Measurements from ENCODE around the gene RABL6.
"Not testable (repeated sequence)": the region's sequence is repeated elsewhere in the genome, so short reads cannot be mapped to it uniquely, and the experiment has no call there.

Gene RABL6

DNA sequence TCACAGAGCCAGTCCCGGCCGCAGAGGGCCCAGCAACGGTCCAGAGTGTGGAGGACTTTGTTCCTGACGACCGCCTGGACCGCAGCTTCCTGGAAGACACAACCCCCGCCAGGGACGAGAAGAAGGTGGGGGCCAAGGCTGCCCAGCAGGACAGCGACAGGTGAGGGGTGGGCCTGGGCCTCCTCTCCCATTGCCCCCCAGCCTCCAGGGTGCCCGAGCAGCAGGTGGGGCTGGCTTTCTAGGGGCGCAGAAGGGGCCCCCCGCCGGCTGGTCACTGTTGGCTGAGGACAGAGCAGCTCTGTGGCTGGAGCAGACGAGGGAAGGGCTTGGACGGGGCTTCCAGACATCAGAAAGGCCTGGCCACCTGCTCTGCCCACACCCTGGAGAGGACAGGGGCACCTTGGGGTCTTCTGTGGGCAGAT, 30.1 kb downstream of the RABL6 start:
- not testable (repeated sequence) for H3K27me3 Mint-ChIP-seq (ENCODE audit: low read depth); H3K27ac Mint-ChIP-seq; H3K9me3 Mint-ChIP-seq; DNase-seq (ENCODE audit: low spot score); H3K36me3 Mint-ChIP-seq (ENCODE audit: low read depth); H3K4me3 Mint-ChIP-seq; H3K4me1 Mint-ChIP-seq (ENCODE audit: low read depth)

DNA sequence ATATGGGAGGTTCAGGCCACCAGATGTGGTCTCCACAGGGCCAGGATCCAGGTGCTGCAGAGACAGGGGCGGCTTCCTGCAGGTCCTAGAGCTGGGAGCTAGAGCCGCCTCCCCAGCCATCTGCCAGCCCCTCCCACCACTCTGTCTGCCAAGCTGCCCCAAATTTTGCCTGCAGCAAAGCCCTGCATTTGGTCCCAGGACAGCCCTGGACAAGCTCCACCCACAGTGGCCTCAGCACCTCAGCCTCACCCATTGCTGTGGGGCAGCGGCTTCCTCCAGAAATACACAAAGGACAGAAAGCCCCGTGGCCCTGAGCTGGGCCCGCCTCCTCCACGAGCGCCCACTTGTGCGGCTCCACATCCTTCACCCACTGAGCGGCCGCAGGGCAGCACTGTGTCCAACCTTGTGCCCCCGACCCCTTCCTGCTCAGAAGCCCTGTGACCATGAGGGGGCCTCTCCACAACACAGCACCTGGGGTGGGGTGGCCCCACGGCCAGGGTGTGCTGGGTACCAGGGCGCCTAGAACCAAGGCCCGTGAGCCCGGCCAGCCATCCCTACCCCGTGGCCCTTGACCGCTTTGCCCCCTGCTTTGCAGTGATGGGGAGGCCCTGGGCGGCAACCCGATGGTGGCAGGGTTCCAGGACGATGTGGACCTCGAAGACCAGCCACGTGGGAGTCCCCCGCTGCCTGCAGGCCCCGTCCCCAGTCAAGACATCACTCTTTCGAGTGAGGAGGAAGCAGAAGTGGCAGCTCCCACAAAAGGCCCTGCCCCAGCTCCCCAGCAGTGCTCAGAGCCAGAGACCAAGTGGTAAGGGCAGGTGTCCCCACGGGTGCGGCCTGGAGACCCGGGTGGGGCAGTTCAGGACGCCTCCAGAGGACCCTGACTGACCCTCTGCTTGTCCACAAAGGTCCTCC, 30.8 kb downstream of the RABL6 start:
- DNase-seq (ENCODE audit: low spot score) = no peak
- H3K36me3 Mint-ChIP-seq (ENCODE audit: low read depth) = peaks cover 6% of the 10 kb centered on the region
- H3K27ac Mint-ChIP-seq = no peak overlapping the region
- no peaks in the 10 kb centered on the region for H3K27me3 Mint-ChIP-seq (ENCODE audit: low read depth)
- H3K9me3 Mint-ChIP-seq = no peaks in the 10 kb centered on the region
- H3K4me3 Mint-ChIP-seq = no peak overlapping the region
- peaks cover 6% of the 10 kb centered on the region for H3K4me1 Mint-ChIP-seq (ENCODE audit: low read depth)

DNA sequence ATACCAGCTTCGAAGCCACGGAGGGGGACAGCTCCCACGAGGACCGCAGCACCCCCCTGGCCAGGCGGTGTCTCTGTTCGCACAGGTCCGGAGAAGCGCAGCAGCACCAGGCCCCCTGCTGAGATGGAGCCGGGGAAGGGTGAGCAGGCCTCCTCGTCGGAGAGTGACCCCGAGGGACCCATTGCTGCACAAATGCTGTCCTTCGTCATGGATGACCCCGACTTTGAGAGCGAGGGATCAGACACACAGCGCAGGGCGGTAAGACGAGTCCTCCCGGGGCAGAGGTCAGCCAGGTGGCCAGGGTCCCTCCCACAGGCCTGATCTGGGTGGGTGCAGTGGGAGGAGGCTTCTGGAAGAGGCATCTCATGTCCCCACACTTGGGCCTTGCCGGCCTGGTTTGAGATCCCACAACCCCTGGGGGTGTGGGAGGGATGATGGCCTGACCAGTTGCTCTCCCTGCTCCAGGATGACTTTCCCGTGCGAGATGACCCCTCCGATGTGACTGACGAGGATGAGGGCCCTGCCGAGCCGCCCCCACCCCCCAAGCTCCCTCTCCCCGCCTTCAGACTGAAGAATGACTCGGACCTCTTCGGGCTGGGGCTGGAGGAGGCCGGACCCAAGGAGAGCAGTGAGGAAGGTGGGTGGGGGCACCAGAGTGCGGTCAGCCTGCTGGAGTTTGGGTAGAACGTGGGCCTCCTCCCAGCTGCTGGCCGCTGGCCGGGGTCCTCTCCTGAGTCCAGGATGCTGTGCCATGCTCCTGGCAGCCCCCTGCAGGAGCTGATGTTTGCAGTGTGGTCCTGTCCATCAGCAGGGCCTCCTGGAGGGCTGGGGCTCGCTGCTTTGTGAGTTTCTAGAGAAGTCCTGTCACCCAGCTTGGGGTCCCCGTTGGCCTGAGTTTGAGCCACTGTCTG, 31.7 kb downstream of the RABL6 start:
- H3K27me3 Mint-ChIP-seq (ENCODE audit: low read depth) = peaks cover 2% of the 10 kb centered on the region
- H3K4me1 Mint-ChIP-seq (ENCODE audit: low read depth) = peaks cover 7% of the 10 kb centered on the region
- no peaks in the 10 kb centered on the region for H3K9me3 Mint-ChIP-seq
- H3K36me3 Mint-ChIP-seq (ENCODE audit: low read depth) = peaks cover 6% of the 10 kb centered on the region
- DNase-seq (ENCODE audit: low spot score) = no peak
- no peak overlapping the region for H3K27ac Mint-ChIP-seq
- no peak overlapping the region for H3K4me3 Mint-ChIP-seq

DNA sequence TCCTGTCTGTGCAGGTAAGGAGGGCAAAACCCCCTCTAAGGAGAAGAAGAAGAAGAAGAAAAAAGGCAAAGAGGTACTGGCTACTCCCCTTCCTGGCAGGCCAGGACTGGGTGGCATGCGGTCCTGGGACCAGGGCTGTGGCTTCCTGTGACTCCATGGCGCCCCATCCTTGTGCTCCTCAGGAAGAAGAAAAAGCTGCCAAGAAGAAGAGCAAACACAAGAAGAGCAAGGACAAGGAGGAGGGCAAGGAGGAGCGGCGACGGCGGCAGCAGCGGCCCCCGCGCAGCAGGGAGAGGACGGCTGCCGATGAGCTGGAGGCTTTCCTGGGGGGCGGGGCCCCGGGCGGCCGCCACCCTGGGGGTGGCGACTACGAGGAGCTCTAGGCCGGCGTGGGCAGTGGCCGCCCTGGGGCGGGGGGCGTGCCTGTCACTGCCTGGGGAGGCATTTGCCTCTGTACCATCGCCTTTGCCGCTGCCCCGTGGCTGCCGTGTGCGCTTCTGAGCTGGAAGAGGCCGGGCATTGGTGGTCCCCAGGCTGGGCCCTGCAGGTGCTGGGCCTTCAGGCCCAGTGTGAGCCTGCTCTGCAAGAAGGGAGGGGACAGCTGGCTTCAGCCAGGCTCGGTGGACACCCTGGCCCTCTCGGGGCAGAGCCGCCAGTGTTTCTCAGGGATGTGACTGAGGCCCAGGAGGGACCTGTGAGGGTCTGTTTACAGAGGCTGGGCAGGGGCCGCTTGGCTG, 32.6 kb downstream of the RABL6 start:
- no peak for DNase-seq (ENCODE audit: low spot score)
- H3K27ac Mint-ChIP-seq = no peak overlapping the region
- H3K27me3 Mint-ChIP-seq (ENCODE audit: low read depth) = peaks cover 5% of the 10 kb centered on the region
- H3K4me3 Mint-ChIP-seq = no peak overlapping the region
- peaks cover 6% of the 10 kb centered on the region for H3K36me3 Mint-ChIP-seq (ENCODE audit: low read depth)
- H3K4me1 Mint-ChIP-seq (ENCODE audit: low read depth) = peaks cover 7% of the 10 kb centered on the region
- no peaks in the 10 kb centered on the region for H3K9me3 Mint-ChIP-seq

DNA sequence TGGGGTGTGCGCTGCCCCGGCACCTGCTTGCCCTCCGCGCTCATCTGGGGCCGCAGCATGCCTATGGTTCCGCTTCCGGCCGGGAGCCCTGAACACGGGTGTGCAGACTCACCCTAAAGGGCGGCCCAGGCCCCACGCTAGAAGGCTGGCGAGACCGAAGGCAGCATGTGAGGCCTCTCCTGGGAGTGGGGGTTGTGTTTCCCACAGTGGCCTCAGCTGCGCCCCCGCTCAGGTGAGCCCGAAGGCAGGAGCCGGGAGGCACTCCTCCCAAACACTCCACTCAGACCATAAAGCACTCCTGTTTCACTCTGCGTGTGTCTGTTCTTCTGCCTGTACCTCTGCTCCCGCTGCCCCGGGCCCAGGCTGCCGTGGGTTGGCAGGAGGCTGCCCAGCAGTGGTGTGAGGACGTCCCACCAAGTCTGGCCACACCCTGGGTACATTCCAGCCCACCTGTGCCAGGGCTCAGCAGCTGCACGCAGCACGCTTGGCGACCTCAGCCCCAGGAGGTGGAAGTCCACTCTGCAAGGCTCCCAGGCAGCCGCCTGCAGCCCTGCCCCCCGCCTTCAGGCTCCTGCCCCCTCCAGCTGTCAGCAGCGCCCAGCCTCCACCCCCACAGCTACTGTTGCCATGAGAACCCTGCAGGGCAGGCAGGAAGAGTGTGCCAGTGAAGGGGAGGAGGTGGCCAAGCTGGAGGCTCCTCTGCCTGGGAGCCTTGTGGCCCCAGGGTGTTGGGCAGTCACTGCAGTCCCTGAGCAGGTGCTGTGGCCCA, 33.3 kb downstream of the RABL6 start:
- H3K36me3 Mint-ChIP-seq (ENCODE audit: low read depth) = peaks cover 6% of the 10 kb centered on the region
- no peak overlapping the region for H3K4me3 Mint-ChIP-seq
- H3K4me1 Mint-ChIP-seq (ENCODE audit: low read depth) = peaks cover 7% of the 10 kb centered on the region
- no peak overlapping the region for H3K27ac Mint-ChIP-seq
- no peak for DNase-seq (ENCODE audit: low spot score)
- peaks cover 5% of the 10 kb centered on the region for H3K27me3 Mint-ChIP-seq (ENCODE audit: low read depth)
- H3K9me3 Mint-ChIP-seq = no peaks in the 10 kb centered on the region

DNA sequence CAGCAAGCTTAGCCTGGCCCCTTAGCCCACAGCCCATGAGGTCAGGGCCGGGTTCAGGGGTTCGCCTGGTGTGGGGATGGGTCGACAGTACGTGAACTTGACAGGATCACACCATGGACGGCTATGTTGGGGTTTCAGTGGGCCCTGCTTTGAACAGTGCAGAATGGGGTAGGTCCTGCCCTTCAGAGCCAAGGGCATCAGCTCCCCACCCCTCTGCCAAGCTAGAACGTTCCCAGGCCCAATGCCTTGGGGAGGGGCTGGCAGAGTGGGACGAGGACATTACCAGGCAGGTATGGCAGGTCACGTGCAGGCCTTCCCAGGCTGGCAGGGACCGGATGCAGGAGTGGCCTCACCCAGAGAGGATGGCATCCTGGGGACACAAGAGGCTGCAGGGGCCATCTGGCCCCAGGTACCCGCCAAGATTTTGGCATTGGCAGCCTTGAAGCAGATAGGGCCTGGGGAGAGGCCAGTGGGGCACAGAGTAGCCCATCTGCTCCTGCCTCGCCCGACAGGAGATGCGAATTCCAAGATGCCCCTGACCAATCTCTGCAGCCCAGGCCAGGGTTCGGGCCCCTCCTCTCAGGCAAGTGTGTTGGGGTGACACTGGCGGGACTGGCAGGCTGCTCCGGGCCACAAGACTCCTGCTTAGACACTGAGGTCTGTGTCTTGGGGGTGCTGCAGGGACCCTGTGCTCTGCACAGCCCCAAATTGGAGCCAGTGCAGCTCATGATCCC, 34.1 kb downstream of the RABL6 start:
- not testable (repeated sequence) for H3K4me1 Mint-ChIP-seq (ENCODE audit: low read depth); H3K36me3 Mint-ChIP-seq (ENCODE audit: low read depth); H3K9me3 Mint-ChIP-seq; H3K27me3 Mint-ChIP-seq (ENCODE audit: low read depth); DNase-seq (ENCODE audit: low spot score)
- Mint-ChIP-seq H3K4me3 (peak overlapping the region; percentile 84), H3K27ac (peak overlapping the region; percentile 72)

DNA sequence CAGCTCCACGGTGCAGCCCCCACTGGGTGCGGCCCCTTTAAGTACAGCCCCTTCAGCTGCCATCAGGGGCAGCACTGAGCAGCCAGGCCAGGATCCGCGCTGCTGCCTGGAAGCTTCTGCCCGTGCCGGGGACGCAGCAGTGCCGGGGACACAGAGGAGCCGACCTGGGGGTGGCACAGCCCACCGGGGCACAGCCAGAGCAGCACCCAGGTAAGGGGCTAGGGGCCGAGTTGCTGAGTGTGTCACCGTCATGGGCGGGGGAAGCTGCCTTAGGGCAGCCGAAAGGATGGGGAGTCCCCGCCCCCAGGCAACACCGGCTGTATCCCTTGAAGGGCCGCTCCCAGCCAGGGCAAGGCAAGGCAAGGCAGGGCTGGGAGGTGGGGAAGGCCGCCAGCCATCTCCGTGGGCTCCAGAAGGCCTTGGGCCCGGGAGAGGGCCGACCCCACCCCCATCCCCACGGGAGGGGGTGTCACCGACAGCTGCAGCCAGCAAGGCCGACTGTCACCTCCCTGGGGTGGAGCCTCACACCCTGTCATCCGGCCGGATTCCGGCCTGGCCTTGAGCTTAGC, 34.7 kb downstream of the RABL6 start, which contains the start of gene AJM1:
AJM1 (plus strand) TSS at position 99 of the 569 bp plus-strand sequence. CDS start 1,937 bp downstream, outside the sequence.
- H3K36me3 Mint-ChIP-seq (ENCODE audit: low read depth); H3K9me3 Mint-ChIP-seq; H3K4me1 Mint-ChIP-seq (ENCODE audit: low read depth): not testable (repeated sequence)
- Mint-ChIP-seq H3K27me3 (ENCODE audit: low read depth) (peaks cover 11% of the 10 kb centered on the region), H3K27ac (peak within 1 kb of the TSS; percentile 72), H3K4me3 (peak within 1 kb of the TSS; percentile 84)
- peak; percentile 74 for DNase-seq (ENCODE audit: low spot score)

DNA sequence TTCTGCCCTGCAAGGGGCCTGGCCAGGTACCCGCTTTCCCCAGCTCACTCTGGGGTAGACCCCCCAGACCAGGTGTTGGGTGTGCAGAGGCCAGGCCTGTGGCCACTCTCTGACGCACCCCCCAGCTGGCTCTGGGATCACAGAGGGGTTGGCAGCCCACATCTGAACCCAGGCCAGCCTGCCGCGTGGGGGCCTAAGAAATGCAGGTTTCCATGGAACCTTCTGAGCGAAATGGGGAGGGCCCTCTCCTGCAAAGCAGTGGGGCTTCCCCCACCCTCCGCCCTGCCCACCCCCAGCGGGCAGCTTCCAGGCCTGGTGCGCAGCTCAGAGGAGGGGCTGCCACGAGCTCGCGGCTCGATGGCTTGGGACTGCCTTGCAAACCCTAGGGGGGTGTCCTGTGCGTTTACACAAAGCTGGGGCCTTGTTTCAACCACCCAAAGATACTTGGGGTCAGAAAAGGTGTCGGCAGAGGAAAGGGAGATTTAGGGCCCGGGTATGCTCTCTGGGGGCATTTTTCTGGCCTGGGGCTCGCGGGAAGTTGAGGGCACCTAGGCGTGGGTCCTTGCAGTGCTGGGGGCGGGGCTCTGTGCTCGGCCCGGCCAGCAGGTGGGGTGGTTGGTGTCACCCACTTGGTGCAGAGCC, 35.5 kb downstream of the RABL6 start:
- H3K27ac Mint-ChIP-seq = peak overlapping the region; percentile 41
- not testable (repeated sequence) for H3K36me3 Mint-ChIP-seq (ENCODE audit: low read depth); H3K9me3 Mint-ChIP-seq; DNase-seq (ENCODE audit: low spot score)
- H3K27me3 Mint-ChIP-seq (ENCODE audit: low read depth) = peaks cover 15% of the 10 kb centered on the region
- peak overlapping the region; percentile 54 for H3K4me3 Mint-ChIP-seq
- H3K4me1 Mint-ChIP-seq (ENCODE audit: low read depth) = peaks cover 13% of the 10 kb centered on the region

DNA sequence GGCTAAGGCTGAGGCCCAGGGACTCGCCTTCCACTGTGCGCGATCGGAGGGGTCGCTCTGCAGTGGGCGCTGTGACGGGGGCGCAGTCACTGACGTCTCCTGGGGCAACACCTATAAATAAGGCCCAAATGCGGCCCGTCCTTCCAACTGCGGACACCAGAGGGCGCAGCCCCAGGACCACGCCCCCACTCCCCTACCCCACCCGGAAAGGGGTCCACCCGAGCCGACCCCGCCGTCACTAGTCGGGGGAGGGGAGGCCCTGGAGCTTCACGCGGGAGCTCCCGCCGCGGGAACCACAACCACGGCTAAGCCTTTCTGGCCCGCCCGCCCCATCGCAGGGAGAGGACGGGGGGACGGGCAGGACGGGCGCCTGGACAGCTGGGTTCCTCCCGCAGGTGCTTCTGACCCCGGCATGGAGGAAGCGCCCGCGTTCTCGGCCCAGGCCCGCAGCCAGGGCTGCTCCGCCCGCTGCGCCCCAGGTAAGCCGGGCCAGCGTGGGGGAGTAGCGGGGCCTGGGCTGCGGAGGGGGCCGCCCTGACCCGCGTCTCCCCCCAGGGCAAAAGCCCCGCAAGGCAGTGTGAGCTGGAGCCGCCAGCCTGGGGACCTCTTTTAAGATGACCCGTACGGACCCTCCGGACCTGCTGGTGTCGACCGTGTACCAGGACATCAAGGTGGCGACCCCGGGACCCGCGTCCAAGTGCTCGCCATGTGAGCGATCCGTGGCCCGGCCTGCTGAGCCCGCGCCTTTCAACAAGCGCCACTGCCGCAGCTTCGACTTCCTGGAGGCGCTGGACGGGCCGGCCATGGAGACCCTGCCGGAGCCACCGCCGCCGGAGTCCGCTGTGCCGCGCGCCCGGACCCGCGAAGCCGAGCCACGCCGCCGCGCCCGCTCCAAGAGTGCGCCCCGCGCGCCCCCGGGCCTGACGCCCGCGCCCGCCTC, 36.3 kb downstream of the RABL6 start:
- peak overlapping the region; percentile 41 for H3K27ac Mint-ChIP-seq

DNA sequence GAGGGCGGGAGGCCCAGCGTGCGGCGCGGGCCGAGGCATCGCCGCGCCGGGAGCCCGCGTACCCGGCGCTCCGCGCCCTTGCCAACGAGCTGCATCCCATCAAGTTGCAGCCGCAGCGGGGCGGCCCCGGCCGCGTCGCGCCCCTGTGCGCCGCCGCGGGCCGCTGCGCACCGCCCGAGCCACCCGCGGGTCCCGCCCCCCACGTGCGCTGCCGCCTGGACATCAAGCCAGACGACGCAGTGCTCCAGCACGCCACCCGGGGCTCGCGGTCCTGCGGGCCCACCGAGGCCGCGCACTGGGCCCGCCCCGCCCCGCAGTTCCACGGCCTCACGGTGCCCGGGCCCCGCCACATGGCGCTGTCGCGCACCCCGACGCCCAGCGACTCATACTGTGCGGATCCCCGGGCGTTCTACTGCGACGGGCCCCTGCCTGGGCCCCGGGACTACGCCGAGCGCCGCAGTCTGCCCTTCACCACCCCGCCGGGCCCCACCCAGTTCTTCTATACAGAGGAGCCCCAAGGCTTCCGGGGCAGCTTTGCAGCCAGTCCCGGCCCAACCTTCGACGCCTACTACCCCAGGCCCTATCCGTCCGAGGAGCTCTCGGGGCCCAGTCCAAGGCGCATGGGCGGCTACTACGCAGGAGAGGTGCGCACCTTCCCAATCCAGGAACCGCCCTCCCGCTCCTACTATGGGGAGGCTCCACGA, 37.2 kb downstream of the RABL6 start:
- DNase-seq (ENCODE audit: low spot score) = no peak

More for the DNA sequence above, 36.3 kb downstream of the RABL6 start:
- H3K4me3 Mint-ChIP-seq = peak overlapping the region; percentile 54
- not testable (repeated sequence) for H3K9me3 Mint-ChIP-seq; H3K36me3 Mint-ChIP-seq (ENCODE audit: low read depth)
- H3K4me1 Mint-ChIP-seq (ENCODE audit: low read depth) = peaks cover 13% of the 10 kb centered on the region
- H3K27me3 Mint-ChIP-seq (ENCODE audit: low read depth) = peaks cover 16% of the 10 kb centered on the region
- peak; percentile 48 for DNase-seq (ENCODE audit: low spot score)

More for the DNA sequence above, 37.2 kb downstream of the RABL6 start:
- Mint-ChIP-seq H3K9me3 (no peaks in the 10 kb centered on the region), H3K36me3 (ENCODE audit: low read depth) (peaks cover 4% of the 10 kb centered on the region), H3K27me3 (ENCODE audit: low read depth) (peaks cover 17% of the 10 kb centered on the region), H3K27ac (peak overlapping the region; percentile 26), H3K4me3 (no peak overlapping the region), H3K4me1 (ENCODE audit: low read depth) (peaks cover 15% of the 10 kb centered on the region)

All from T-helper 2 cell treated with Interferon-gamma antibody and Interleukin-4, amounts not matched to agents 5 μg/mL and 100 μg/mL, for 36 hours (primary cell).